Loucy (cell line): ENCODE data around the gene TEX14.

Experiments
- H2AFZ ChIP-seq: fragments of 200-600 bp; sonication (generic); 2 replicates; pipeline ENCODE4 v1.6.0; 2016; ENCODE audit warnings: antibody characterized with exemption, mild to moderate bottlenecking, low read length, moderate library complexity
- H3F3A ChIP-seq: fragments of 200-600 bp; 2 replicates; pipeline ENCODE4 v1.6.0; 2016; ENCODE audit warnings: antibody characterized with exemption, low read depth, mild to moderate bottlenecking
- H3K27me3 ChIP-seq: fragments of 200-600 bp; sonication (generic); 2 replicates; pipeline ENCODE4 v1.6.1; 2014; ENCODE audit warnings: low read length, mild to moderate bottlenecking; ENCODE audit not compliant: insufficient read depth, poor library complexity, severe bottlenecking
- H3K36me3 ChIP-seq: fragments of 200-600 bp; sonication (generic); 2 replicates; pipeline ENCODE4 v1.6.1; 2016; ENCODE audit warnings: low read length; ENCODE audit not compliant: insufficient read depth
- H3K4me1 ChIP-seq: fragments of 200-600 bp; sonication (generic); 2 replicates; pipeline ENCODE4 v1.5.1; 2014; ENCODE audit warnings: low read length, mild to moderate bottlenecking; ENCODE audit not compliant: insufficient read depth, poor library complexity, severe bottlenecking
- H3K4me2 ChIP-seq: fragments of 200-600 bp; sonication (generic); 2 replicates; pipeline ENCODE4 v1.6.0; 2014; ENCODE audit warnings: antibody characterized with exemption, low read length, low read depth, mild to moderate bottlenecking; ENCODE audit not compliant: poor library complexity, severe bottlenecking
- H3K4me3 ChIP-seq: fragments of 200-600 bp; sonication (generic); 2 replicates; pipeline ENCODE4 v1.5.1; 2014; ENCODE audit warnings: low read length, mild to moderate bottlenecking, mixed read lengths; ENCODE audit not compliant: poor library complexity, severe bottlenecking
- H3K79me2 ChIP-seq: fragments of 200-600 bp; sonication (generic); 2 replicates; pipeline ENCODE4 v1.6.1; 2014; ENCODE audit warnings: low read length; ENCODE audit not compliant: insufficient read depth
- H3K9ac ChIP-seq: fragments of 200-600 bp; sonication (generic); 2 replicates; pipeline ENCODE4 v1.6.0; 2014; ENCODE audit warnings: mild to moderate bottlenecking, low read depth, low read length, moderate library complexity; ENCODE audit not compliant: poor library complexity, severe bottlenecking
- H3K9me2 ChIP-seq: fragments of 200-600 bp; sonication (generic); replicated peaks from 2 replicates; pipeline ENCODE4 v1.6.1; 2016; ENCODE audit warnings: low read depth, low read length, mixed read lengths
- H3K9me3 ChIP-seq: fragments of 200-600 bp; sonication (generic); 2 replicates; pipeline ENCODE4 v1.6.1; 2014; ENCODE audit warnings: mild to moderate bottlenecking, antibody characterized with exemption, low read length, low read depth; ENCODE audit not compliant: insufficient read depth
- H4K20me1 ChIP-seq: fragments of 200-600 bp; sonication (generic); 2 replicates; pipeline ENCODE4 v1.6.0; 2014; ENCODE audit warnings: antibody characterized with exemption, low read length, mild to moderate bottlenecking; ENCODE audit not compliant: insufficient read depth, poor library complexity, severe bottlenecking
- EZH2phosphoT487 ChIP-seq: fragments of 200-600 bp; IDR thresholded peaks from 2 replicates; pipeline ENCODE4 v1.6.1; 2018; ENCODE audit warnings: antibody characterized with exemption, mild to moderate bottlenecking, moderate library complexity, borderline replicate concordance
- TF ChIP-seq, protein P1 (sequence below): fragments of 200-600 bp; sonication (generic); conservative IDR thresholded peaks from 2 replicates; pipeline ENCODE4 v1.5.1; 2014; ENCODE audit warnings: mild to moderate bottlenecking, antibody characterized with exemption, low read length

TEX14 gene

GRCh38 chr17:58618336-58618735, 73.5 kb downstream of the TEX14 start:
- Histone ChIP-seq H4K20me1 (no peaks in the 10 kb centered on the region), H3K4me3 (no peak overlapping the region), H3K9me3 (no peaks in the 10 kb centered on the region), H3K36me3 (no peaks in the 10 kb centered on the region), H2AFZ (no peak overlapping the region), H3K4me1 (peaks cover 5% of the 10 kb centered on the region), H3K9ac (no peak overlapping the region), H3K27me3 (no peaks in the 10 kb centered on the region), H3K9me2 (no peaks in the 10 kb centered on the region), H3K4me2 (no peak overlapping the region), H3K79me2 (no peaks in the 10 kb centered on the region), H3F3A (no peaks in the 10 kb centered on the region)
- TF ChIP-seq, protein P1, sequence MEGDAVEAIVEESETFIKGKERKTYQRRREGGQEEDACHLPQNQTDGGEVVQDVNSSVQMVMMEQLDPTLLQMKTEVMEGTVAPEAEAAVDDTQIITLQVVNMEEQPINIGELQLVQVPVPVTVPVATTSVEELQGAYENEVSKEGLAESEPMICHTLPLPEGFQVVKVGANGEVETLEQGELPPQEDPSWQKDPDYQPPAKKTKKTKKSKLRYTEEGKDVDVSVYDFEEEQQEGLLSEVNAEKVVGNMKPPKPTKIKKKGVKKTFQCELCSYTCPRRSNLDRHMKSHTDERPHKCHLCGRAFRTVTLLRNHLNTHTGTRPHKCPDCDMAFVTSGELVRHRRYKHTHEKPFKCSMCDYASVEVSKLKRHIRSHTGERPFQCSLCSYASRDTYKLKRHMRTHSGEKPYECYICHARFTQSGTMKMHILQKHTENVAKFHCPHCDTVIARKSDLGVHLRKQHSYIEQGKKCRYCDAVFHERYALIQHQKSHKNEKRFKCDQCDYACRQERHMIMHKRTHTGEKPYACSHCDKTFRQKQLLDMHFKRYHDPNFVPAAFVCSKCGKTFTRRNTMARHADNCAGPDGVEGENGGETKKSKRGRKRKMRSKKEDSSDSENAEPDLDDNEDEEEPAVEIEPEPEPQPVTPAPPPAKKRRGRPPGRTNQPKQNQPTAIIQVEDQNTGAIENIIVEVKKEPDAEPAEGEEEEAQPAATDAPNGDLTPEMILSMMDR, result no peak
- TF ChIP-seq EZH2phosphoT487, result no peak

DNA sequence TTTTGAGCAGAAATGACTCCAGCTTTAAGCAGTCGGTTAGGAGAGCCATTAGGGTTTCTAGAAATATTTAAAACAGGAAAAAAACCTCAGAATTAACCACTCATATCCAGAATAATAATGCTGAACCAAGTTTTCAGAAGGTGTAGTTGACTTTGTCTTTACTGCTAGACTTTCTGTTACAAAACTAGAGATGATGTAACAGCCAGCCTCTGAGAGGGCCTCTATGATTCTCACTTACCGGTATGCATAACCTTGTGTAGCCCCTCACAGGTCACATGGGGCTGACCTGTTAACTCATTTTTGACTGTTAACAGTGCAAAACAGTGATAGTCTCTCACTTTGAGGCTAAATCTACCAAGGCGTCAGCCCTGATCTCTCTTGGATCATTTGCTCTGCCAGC, 74.3 kb downstream of the TEX14 start:
- Histone ChIP-seq H3K36me3 (no peaks in the 10 kb centered on the region), H2AFZ (no peak overlapping the region; the same call in 1 of the 2 replicates), H3K27me3 (no peaks in the 10 kb centered on the region), H3K4me1 (peaks cover 5% of the 10 kb centered on the region), H4K20me1 (no peaks in the 10 kb centered on the region), H3K9me3 (no peaks in the 10 kb centered on the region), H3K4me2 (no peak overlapping the region), H3F3A (no peaks in the 10 kb centered on the region), H3K9ac (no peak overlapping the region), H3K9me2 (no peaks in the 10 kb centered on the region), H3K79me2 (no peaks in the 10 kb centered on the region), H3K4me3 (no peak overlapping the region)
- TF ChIP-seq, protein P1, result no peak
- no peak for TF ChIP-seq EZH2phosphoT487

DNA sequence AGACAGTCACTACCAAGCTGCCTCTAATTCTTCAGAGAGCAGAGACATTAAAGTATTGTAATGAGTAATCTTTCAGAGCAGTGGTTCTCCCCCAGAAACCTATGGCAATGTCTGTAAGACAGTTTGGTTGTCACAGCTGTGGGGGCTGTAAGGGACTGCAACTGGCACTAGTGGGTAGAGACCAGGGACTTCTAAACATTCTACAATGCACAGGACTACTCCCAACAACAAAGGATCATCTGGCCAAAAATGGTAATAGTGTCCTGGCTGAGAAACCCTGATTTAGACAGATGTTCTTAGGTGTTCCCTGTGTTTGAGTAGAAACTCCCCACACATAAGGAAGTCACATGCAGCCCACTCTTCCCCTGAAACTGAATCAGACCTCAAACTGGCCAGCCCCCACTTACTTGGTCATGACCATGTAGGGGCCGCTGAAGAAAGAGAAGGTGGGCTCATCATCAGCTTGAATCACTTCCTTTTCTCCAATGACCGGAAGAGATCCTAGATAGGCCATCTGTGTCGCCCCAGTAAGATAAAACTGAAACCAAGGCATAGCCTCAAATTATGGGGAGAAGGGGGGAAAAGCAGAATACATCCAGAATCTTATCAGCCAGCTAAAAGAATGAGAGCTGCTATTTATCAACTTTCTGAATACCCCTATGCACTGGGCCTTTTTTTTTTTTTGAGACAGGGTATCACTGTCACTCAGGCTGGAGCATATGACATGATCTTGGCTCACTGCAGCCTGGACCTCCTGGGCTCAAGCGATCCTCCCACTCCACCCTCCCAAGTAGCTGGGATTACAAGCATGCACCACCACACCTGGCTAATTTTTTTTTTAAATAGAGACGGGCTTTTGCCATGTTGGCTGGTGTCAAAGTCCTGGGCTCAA, 75.8 kb downstream of the TEX14 start:
- H4K20me1 ChIP-seq, result no peaks in the 10 kb centered on the region
- H3K79me2 ChIP-seq, result no peaks in the 10 kb centered on the region
- H3K9ac ChIP-seq, result no peak overlapping the region
- peaks cover 5% of the 10 kb centered on the region for H3K4me1 ChIP-seq
- no peaks in the 10 kb centered on the region for H3K27me3 ChIP-seq
- H3K9me2 ChIP-seq, result no peaks in the 10 kb centered on the region
- H2AFZ ChIP-seq, result no peak overlapping the region
- H3K4me3 ChIP-seq, result no peak overlapping the region
- no peaks in the 10 kb centered on the region for H3F3A ChIP-seq
- no peaks in the 10 kb centered on the region for H3K9me3 ChIP-seq
- no peaks in the 10 kb centered on the region for H3K36me3 ChIP-seq
- no peak overlapping the region for H3K4me2 ChIP-seq
- no peak for TF ChIP-seq EZH2phosphoT487
- TF ChIP-seq, protein P1, result no peak
